H54 (cell line): ENCODE data around the gene WNK1.

Source experiments
- DNase-seq: peaks from one replicate; pipeline ENCODE4 v3.0.0; 2011; ENCODE audit warnings: low spot score, mixed read lengths; ENCODE audit not compliant: insufficient read length
- FAIRE-seq: peaks from 3 replicates; lab custom pipeline; 2011; peaks lifted over from hg19 to GRCh38; lab: Jason Lieb, UNC
- POLR2A ChIP-seq: IDR thresholded peaks from 2 replicates; pipeline ENCODE4 v1.6.1; 2011; ENCODE audit warnings: low read depth, mild to moderate bottlenecking, low read length

WNK1 gene

DNA sequence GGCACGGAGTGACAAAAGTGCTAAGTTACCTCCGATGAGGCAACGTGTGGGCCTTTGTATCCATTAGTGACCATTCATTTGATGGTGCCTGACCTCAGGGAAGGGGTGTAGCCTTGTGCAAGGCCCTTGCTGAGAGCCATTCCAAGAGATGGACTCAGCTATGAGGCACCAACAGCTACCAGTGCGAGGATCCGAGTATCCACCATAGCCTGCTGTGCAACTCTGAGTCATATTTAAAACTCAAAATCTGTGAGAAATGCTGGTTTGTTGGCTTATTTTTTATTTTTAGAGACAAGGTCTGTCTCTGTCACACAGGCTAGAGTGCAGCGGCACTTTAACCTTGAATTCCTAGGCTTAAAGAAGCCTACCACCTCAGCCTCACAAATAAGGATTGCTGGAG is 25.1 kb upstream of the WNK1 start:
- peak; percentile 49 for DNase-seq
- no peak for TF ChIP-seq POLR2A
- FAIRE-seq = peak; percentile 94

DNA sequence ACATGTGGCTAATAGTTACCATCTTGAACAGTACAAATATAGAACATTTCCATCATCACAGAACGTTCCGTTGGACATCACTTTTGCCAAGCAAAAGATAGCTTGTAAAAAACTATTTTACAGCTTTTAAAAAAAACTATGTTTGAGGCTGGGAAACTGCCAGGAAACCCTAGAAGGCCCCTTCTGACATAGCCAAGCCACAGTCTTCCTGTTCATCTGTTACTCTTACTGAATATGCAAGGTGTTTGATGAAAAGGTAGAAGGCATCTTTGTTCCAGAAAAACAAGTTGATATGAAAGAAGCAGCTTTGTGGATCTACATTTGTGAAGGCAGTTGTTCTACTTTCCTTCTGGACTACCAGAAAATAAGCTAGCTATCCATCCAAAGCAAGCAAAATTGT is 23.6 kb upstream of the WNK1 start:
- DNase-seq (no peak), FAIRE-seq (no peak)
- no peak for TF ChIP-seq POLR2A

DNA sequence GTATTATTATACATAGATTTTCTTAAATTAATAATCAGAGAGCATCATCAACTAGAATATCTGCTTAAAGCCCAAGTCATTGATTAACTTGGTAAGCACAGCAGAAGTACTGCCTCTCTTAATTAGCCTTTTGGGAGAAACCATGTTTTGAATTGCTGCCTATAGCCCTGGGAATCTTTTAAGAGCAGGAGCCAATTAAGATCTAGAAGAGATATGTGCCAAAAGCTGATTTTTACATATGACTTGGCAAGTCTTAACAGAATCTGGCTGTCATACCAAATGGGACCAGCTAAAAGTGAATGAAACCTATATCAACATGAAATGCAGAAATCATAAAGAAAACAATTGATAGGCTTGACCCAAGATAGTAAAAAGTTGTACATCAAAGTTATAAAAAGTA is 23.2 kb upstream of the WNK1 start:
- DNase-seq (no peak), FAIRE-seq (no peak)
- no peak for TF ChIP-seq POLR2A

DNA sequence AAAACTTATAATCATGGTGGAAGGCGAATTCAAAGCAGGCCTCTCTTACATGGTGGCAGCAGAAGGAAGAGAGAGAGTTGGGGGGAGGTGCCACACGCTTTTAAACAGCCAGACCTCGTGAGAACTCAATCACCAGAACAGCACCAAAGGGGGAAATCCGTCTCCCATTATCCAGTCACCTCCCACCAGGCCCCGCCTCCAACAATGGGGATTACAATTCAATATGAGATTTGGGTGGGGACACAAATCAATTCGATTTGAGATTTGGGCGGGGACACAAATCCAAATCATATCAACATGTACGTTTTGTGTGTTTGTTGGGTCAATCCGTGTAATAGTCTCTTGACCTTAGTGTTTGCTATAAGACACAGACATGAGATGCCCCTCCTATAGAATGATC is 21.8 kb upstream of the WNK1 start:
- no peak for TF ChIP-seq POLR2A
- FAIRE-seq (no peak), DNase-seq (no peak)

DNA sequence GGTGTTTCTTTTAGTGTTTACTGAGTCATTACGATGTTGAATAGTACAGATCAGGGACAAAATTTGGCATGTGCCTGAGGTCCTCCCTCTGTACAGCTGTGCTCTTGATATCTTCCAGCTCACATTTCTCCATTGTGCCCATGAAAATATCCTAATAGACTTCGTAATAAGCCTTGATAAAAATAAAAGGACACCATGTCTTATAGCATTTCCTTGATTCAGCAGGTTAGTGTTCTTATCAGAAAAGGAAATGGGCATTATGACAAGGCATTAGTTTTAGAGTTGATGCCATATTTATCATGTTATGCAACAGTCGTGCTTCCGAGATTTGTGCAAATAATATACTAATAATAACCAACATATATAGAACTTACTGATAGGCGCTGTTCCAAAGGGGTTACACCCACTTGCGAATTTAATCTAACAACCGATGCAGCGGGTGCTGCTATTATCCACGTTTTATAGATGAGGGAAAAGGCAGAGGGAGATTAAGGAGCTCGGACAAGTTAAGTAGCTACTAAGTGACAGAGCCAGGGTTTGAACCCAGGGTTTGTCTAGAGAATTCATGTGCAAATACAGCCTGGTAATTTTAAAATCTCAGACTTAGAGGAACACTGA is 15.1 kb upstream of the WNK1 start:
- DNase-seq (no peak), FAIRE-seq (no peak)
- TF ChIP-seq POLR2A = no peak

DNA sequence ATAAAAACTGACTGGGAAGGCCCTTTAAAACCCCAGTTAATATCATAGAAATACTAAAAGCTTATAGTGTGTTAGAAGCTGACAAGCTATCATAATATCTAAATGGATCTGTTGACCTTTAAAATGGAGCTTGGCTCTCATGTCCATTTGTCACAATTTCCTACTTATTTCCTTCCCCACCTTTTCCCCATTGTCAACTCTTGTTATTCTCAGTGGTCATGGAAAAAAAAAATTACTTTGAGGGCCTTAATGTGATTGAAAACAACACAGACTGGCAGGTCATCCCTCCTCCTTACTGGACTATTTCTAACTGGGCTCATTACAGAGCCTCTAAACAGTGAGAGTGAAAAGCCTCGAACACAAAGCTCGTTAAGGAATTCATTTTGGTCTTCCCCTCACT is 13.7 kb upstream of the WNK1 start:
- FAIRE-seq = no peak
- DNase-seq = no peak

DNA sequence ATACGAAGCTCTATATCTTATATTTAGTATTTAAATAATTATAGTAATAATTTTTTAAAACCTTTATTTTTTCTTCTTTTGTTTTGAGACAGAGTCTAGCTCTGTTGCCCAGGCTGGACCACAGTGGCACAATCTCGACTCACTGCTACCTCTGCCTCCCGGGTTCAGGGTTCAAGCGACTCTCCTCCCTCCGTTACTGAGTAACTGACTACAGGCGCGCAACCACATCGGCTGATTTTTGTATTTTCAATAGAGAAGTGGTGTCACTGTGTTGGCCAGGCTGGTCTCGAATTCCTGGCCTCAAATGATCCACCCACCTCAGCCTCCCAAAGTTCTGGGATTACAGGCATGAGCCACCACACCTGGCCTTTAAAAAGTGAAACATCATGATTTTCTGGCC is 13.0 kb upstream of the WNK1 start:
- no peak for TF ChIP-seq POLR2A
- no peak for FAIRE-seq
- DNase-seq = no peak

More for the DNA sequence above, 13.7 kb upstream of the WNK1 start:
- no peak for TF ChIP-seq POLR2A

DNA sequence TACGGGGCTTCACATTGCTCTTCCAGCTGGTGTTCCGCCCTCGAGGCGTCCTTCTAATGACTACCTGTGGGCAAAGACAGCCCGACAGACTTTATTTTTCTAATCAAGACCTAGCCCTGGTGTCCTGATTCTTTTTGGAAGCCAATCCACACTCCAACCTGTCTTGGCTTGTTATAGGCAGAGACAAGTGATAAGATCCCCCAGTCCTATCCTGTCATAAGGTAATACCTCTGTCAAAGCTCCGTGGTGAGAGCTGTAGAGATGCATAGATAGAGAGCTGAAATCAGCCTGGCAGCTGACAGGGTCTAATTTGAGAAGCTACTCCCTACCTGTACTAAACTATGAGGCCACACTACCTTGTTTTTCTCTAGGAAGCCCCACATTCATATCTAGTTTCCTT is 11.5 kb upstream of the WNK1 start:
- FAIRE-seq = no peak
- TF ChIP-seq POLR2A = no peak
- no peak for DNase-seq

DNA sequence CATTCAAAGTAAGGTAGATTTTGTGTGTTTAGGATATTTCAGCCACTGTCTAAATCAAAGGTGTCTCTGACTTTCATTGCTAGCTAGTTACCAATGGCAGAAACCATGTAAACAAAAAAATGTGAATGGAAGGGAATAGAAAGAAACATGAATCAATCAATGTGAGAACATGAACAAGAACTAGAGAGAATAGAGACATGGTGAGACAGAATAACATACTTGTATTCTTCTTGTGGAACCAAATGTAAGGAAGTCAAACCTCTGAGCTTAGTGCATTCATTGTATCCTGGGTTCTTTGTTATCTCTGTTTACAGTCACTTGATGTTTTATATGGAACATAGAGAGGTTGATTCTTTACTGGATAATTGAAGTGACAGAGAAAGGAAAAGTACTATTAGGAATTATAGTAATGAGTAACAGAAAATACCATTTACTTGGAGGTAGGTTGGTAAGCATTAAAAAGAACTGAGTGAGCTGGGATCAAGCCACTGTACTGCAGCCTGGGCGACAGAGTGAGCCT is 2.6 kb upstream of the WNK1 start:
- DNase-seq = no peak
- FAIRE-seq = peak; percentile 78
- no peak for TF ChIP-seq POLR2A

DNA sequence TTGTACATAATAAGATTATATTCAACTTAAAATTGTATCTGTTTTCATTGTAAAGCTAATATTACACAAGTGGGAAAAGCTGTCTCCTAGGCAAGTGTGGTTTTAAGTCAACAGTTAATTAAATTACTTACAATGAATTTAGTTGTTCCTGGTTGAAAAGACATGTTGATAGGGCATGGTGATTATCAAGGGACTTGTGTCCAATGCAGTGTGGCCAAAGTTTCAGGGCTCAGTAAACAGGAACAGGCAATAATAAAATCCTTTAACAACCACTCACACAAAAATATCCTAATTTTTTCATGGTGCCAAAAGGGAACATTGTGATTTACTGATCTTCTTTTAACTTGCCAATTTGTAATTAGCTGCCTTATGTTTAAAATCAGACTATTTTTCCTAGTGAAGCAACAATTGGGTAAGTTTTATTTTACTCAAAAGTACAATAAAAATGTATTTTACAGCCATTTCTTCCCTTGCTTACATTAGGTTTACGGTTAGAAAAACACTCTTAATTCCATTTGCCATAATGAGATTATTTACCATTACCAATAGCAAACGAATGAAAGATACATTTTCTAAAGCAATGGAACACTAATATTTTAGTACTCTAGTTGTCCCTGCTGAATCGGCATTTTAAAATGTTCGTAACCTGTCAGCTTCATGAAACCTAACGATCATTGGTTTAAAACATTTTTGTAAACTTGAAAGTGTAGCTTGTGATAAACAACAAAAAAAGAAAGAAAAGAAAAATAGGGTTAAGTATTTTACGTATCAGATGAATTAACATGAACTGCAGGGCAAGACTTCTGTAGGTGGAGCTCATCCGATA is 1.8 kb upstream of the WNK1 start:
- DNase-seq (no peak), FAIRE-seq (no peak)
- TF ChIP-seq POLR2A = no peak

DNA sequence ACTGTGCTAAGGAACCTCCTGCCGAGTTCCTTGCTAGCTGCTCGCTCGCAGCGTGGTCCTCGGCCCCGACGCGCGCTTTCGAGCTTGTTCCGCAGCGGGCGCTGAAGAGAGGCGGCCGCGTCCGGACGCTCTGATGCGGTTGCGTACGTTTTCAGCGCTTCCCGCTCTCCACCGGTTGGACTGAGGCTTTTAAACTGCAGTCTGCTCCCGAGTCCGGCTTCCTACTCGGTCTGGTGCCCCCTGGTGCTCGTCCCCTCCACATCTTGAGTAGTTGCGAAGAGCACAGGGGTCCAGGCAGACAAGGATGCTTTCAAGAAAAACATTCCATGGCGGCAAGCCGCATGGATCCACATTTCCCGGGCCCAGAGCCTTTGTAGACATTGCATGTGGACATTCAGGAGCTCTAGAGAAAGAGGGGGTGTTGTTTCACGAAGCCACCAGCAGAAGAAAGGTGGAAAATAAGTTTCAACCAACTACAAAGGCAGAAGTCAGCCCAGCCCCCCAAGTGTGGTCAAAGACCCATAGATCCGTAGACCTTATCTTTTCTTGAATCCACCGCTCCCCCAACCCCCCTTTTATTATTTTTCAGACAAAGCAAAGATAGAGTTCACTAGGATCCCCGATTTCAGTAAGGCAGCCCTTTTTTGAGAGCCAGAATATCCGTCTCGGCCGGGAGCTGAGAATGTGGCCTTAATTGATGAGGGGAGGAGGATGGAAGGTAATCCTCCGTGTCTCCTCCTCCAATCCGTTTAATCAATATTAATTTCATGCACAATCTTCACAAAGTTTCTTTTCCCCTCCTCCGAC is 984 bp upstream of the WNK1 start:
- FAIRE-seq = peak; percentile 93
- peak; percentile 80 for DNase-seq
- peak; percentile 34; the same call in 1 of the 2 replicates for TF ChIP-seq POLR2A

DNA sequence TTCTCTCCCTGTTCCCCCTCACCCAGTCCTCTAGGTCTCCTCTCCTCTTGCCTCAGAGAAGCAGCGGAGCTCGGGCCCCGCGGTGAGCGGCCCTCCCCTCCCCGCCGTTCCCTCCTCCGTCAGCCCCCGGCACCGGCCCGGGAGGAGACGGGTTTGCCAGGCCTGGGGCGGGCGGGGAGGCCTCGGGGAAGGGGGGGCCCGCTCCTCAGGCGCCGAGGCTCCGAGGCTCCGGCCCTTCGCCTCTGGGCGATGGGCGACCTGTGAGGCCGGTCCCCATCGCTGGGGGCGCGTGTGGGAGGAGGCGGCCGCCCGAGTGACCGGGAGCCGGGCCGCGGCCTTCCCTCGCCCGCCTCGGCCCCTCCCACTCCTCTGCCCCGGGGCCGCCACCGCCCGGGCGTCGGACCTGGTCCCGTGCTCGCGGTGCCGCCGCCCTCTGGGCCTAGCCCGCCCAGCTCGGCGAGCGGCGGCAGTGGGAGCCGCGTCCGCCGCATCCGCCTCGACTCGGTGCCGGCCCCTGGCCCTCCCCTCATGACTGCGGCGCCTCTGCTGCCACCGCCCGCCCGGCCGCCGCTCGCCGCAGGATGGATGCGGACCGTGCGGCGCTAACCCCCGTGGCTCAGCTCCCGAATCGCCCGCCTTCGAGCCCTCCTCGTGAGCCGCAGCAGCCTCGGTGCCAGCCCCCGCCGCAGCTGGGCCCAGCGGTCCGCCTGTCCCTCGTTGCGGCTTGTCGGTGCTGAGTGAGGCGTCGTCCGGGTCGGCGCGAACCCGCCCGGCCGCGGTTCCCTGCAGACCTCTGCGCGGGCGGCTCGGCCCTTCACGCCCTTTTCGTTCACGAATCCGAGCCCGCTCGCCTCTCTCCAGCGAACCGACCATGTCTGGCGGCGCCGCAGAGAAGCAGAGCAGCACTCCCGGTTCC is 574 bp downstream of the WNK1 start:
- TF ChIP-seq POLR2A = no peak
- no peak for DNase-seq
- no peak for FAIRE-seq

DNA sequence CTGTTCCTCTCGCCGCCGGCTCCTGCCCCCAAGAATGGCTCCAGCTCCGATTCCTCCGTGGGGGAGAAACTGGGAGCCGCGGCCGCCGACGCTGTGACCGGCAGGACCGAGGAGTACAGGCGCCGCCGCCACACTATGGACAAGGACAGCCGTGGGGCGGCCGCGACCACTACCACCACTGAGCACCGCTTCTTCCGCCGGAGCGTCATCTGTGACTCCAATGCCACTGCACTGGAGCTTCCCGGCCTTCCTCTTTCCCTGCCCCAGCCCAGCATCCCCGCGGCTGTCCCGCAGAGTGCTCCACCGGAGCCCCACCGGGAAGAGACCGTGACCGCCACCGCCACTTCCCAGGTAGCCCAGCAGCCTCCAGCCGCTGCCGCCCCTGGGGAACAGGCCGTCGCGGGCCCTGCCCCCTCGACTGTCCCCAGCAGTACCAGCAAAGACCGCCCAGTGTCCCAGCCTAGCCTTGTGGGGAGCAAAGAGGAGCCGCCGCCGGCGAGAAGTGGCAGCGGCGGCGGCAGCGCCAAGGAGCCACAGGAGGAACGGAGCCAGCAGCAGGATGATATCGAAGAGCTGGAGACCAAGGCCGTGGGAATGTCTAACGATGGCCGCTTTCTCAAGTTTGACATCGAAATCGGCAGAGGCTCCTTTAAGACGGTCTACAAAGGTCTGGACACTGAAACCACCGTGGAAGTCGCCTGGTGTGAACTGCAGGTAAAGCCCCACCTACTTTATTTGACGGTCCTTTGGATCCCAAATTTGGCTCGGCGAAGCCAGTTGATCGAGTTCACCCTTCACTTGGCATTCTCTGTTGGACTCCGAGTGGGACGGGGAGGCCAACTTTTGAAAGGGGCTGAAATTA is 1.5 kb downstream of the WNK1 start:
- no peak for FAIRE-seq
- 0 out of 2 replicates have a peak, but pooled peaks have one; percentile 19 for TF ChIP-seq POLR2A
- DNase-seq = no peak
